Activated CD8-positive, alpha-beta T cell treated with anti-CD3 and anti-CD28 coated beads, Interleukin-2, amount 10 ng/mL, durations not matched to agents 7 days and 5 days (primary cell): ENCODE results near the gene IFNLR1. TPM values are rescaled to one million over a fixed set of nuclear protein-coding genes. Genes with fewer than 3 reads are reported as not detected.

Experiments used
- ATAC-seq: fragments of 150-1000 bp; cut with Tn5 transposase; one replicate; pipeline ENCODE4 v1.10.0; 2021; ENCODE audit warnings: moderate library complexity
- CTCF ChIA-PET: fragments of 350-600 bp; sonication (Branson Sonifier 250); formaldehyde crosslinking; loops from one replicate; lab custom pipeline; 2021; ENCODE audit warnings: antibody characterized with exemption; lab: Charles Lee
- POLR2A ChIA-PET: fragments of 350-600 bp; sonication (Branson Sonifier 250); formaldehyde crosslinking; loops from one replicate; lab custom pipeline; 2021; ENCODE audit warnings: antibody characterized with exemption; lab: Charles Lee
- DNase-seq: peaks from one replicate; pipeline ENCODE4 v3.0.0-alpha.2; 2020
- H3K27ac Mint-ChIP-seq: one replicate; pipeline ENCODE4 v1.8.0; 2021; ENCODE audit warnings: mild to moderate bottlenecking, mixed read lengths
- H3K27me3 Mint-ChIP-seq: one replicate; pipeline ENCODE4 v1.8.0; 2021; ENCODE audit warnings: low read depth, mixed read lengths
- H3K36me3 Mint-ChIP-seq: one replicate; pipeline ENCODE4 v1.8.0; 2021; ENCODE audit warnings: low read depth, mixed read lengths
- H3K4me1 Mint-ChIP-seq: one replicate; pipeline ENCODE4 v1.8.0; 2021; ENCODE audit warnings: low read depth, mixed read lengths
- H3K4me3 Mint-ChIP-seq: one replicate; pipeline ENCODE4 v1.8.0; 2021; ENCODE audit warnings: mild to moderate bottlenecking, mixed read lengths
- H3K9me3 Mint-ChIP-seq: one replicate; pipeline ENCODE4 v1.8.0; 2022; ENCODE audit warnings: mixed read lengths; ENCODE audit not compliant: insufficient read depth
- total RNA-seq, 2 experiments: library from RNA; stranded (reverse); gene quantifications; one replicate each; pipeline ENCODE4 v1.2.3, GENCODE V29; 2021

IFNLR1 gene
- total RNA-seq, 2 experiments from 2014 or later = 2.6 to 4.0 TPM

GRCh38 chr1:24127801-24128363 lies 59.2 kb downstream of the IFNLR1 start:
- ChIA-PET POLR2A (interaction anchor here (0.6 kb wide), 1 partner anchor 22 kb away, joined by 3 read pairs; no protein-coding TSS in a partner anchor), CTCF (no interaction called here)
- DNase-seq (no peak), ATAC-seq (no peak)
- H3K9me3 Mint-ChIP-seq = no peaks in the 10 kb centered on the region
- no peaks in the 10 kb centered on the region for H3K36me3 Mint-ChIP-seq
- H3K4me1 Mint-ChIP-seq = no peaks in the 10 kb centered on the region
- H3K27ac Mint-ChIP-seq = no peak overlapping the region
- H3K27me3 Mint-ChIP-seq = peaks cover 12% of the 10 kb centered on the region
- H3K4me3 Mint-ChIP-seq = no peak overlapping the region

DNA sequence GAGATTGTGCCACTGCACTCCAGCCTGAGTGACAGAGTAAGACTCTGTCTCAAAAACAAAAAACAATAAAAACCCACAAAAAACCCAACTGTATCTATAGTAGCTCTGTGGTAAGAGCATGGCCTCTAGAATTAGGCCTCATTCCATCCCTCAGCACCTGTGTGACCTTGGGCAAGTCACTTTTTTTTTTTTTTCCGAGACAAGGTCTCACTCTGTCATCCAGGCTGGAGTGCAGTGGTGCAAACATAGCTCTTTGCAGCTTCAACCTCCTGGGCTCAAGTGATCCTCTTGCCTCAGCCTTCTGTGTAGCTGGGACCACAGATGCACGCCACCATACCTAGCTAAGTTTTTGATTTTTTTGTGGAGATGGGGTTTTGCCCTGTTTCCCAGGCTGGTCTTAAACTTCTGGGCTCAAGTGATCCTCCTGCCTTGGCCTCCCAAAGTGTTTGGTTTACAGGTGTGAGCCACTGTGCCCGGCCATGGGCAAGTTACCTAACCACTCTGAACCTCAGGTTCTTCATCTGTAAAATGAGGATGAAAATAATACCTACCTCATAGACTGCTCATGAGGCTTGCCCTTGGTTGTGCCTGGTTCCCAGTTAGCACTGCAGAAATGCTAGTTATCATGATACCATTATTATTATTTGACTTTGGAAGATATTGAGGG lies 59.8 kb downstream of the IFNLR1 start:
- H3K36me3 Mint-ChIP-seq = no peaks in the 10 kb centered on the region
- no peak overlapping the region for H3K27ac Mint-ChIP-seq
- peaks cover 9% of the 10 kb centered on the region for H3K27me3 Mint-ChIP-seq
- H3K4me1 Mint-ChIP-seq = no peaks in the 10 kb centered on the region
- DNase-seq (no peak), ATAC-seq (no peak)
- H3K9me3 Mint-ChIP-seq = no peaks in the 10 kb centered on the region
- H3K4me3 Mint-ChIP-seq = no peak overlapping the region
- ChIA-PET CTCF (interaction anchor here (1.5 kb wide), 1 partner anchor 56 kb away, joined by 7 read pairs; no protein-coding TSS in a partner anchor), POLR2A (interaction anchor here (0.6 kb wide), 1 partner anchor 22 kb away, joined by 3 read pairs; no protein-coding TSS in a partner anchor)

- ATAC-seq = no peak
- no peak overlapping the region for H3K27ac Mint-ChIP-seq
- no peak for DNase-seq
- no peak overlapping the region for H3K4me3 Mint-ChIP-seq
- no peaks in the 10 kb centered on the region for H3K36me3 Mint-ChIP-seq
- POLR2A ChIA-PET = no interaction called here
- H3K4me1 Mint-ChIP-seq = no peaks in the 10 kb centered on the region
- no peaks in the 10 kb centered on the region for H3K9me3 Mint-ChIP-seq
- CTCF ChIA-PET = interaction anchor here (1.5 to 2.0 kb wide), 2 partner anchors 24 to 56 kb away, joined by 7 to 12 read pairs; no protein-coding TSS in a partner anchor
- peaks cover 9% of the 10 kb centered on the region for H3K27me3 Mint-ChIP-seq
Observed at GRCh38 chr1:24126672-24127023, 60.4 kb downstream of the IFNLR1 start.

DNA sequence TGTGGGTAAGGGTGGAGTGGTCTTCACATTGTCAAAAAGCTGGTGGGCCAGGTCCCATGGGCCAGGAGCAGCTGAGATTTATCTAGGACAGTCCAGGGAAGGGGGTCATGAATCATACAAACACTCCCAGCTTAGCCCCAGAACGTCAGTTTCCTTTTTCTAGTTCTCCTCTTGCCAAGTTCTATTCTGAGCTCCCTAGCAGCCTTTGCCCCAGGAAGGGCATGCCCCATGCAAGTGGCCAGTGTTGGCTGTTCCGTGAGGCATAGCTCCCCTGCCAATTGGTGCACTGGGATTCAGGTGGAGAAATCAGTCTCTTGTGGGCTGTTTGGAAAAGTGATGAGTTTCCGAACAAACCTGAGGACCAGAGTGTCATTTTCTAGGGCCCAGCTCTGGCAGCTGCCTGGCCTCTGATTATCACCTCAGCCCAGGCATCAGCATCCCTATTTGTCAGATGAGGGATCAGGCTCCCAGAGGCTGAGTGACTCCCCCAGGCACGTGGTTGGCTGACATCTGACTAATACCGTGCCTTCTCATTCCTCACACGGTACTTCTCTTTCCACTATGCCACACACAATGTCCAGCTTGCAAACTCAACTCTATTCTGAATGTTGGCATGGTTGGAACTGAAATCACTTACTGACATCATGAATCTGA lies 60.9 kb downstream of the IFNLR1 start:
- POLR2A ChIA-PET = interaction anchor here (0.7 kb wide), 1 partner anchor 9 kb away, joined by 5 read pairs; no protein-coding TSS in a partner anchor
- Mint-ChIP-seq H3K4me3 (no peak overlapping the region), H3K36me3 (no peaks in the 10 kb centered on the region), H3K27me3 (peaks cover 7% of the 10 kb centered on the region), H3K4me1 (no peaks in the 10 kb centered on the region), H3K9me3 (no peaks in the 10 kb centered on the region), H3K27ac (no peak overlapping the region)
- CTCF ChIA-PET = interaction anchor here (1.0 to 2.0 kb wide), 3 partner anchors 24 to 265 kb away, joined by 3 to 12 read pairs (median 7); no protein-coding TSS in a partner anchor
- DNase-seq = no peak
- ATAC-seq = no peak

GRCh38 chr1:24125456-24125855 lies 61.6 kb downstream of the IFNLR1 start:
- Mint-ChIP-seq H3K4me1 (no peaks in the 10 kb centered on the region), H3K4me3 (no peak overlapping the region), H3K27me3 (peaks cover 7% of the 10 kb centered on the region), H3K27ac (no peak overlapping the region), H3K9me3 (no peaks in the 10 kb centered on the region), H3K36me3 (no peaks in the 10 kb centered on the region)
- ATAC-seq = no peak
- POLR2A ChIA-PET = interaction anchor here (0.7 kb wide), 1 partner anchor 8 kb away, joined by 5 read pairs; no protein-coding TSS in a partner anchor
- no peak for DNase-seq
- CTCF ChIA-PET = interaction anchor here (1.0 to 2.0 kb wide), 3 partner anchors 25 to 266 kb away, joined by 3 to 12 read pairs (median 7); no protein-coding TSS in a partner anchor

- no peak overlapping the region for H3K4me3 Mint-ChIP-seq
- H3K4me1 Mint-ChIP-seq = no peaks in the 10 kb centered on the region
- peaks cover 7% of the 10 kb centered on the region for H3K27me3 Mint-ChIP-seq
- DNase-seq (no peak), ATAC-seq (no peak)
- no peak overlapping the region for H3K27ac Mint-ChIP-seq
- no peaks in the 10 kb centered on the region for H3K36me3 Mint-ChIP-seq
- ChIA-PET POLR2A (no interaction called here), CTCF (interaction anchor here (2.0 kb wide), 1 partner anchor 25 kb away, joined by 12 read pairs; no protein-coding TSS in a partner anchor)
- no peaks in the 10 kb centered on the region for H3K9me3 Mint-ChIP-seq
Observed at GRCh38 chr1:24124980-24125379, 62.1 kb downstream of the IFNLR1 start.

GRCh38 chr1:24123611-24124010 lies 63.5 kb downstream of the IFNLR1 start:
- Mint-ChIP-seq H3K36me3 (no peaks in the 10 kb centered on the region), H3K4me3 (no peak overlapping the region), H3K9me3 (no peaks in the 10 kb centered on the region), H3K4me1 (no peaks in the 10 kb centered on the region), H3K27me3 (peaks cover 4% of the 10 kb centered on the region), H3K27ac (no peak overlapping the region)
- ChIA-PET CTCF (no interaction called here), POLR2A (no interaction called here)
- DNase-seq = no peak
- ATAC-seq = no peak

- no peaks in the 10 kb centered on the region for H3K36me3 Mint-ChIP-seq
Observed at GRCh38 chr1:24122776-24123175, 64.3 kb downstream of the IFNLR1 start.

GRCh38 chr1:24121406-24121805 lies 65.7 kb downstream of the IFNLR1 start:
- ATAC-seq (no peak), DNase-seq (no peak)
- peaks cover 10% of the 10 kb centered on the region for H3K27me3 Mint-ChIP-seq
- H3K27ac Mint-ChIP-seq = no peak overlapping the region
- ChIA-PET POLR2A (interaction anchor here (0.8 kb wide), 1 partner anchor 18 kb away, joined by 3 read pairs; no protein-coding TSS in a partner anchor), CTCF (interaction anchor here (1.6 kb wide), 1 partner anchor 29 kb away, joined by 5 read pairs; no protein-coding TSS in a partner anchor)
- no peak overlapping the region for H3K4me3 Mint-ChIP-seq
- H3K9me3 Mint-ChIP-seq = no peaks in the 10 kb centered on the region
- no peaks in the 10 kb centered on the region for H3K4me1 Mint-ChIP-seq
- H3K36me3 Mint-ChIP-seq = no peaks in the 10 kb centered on the region

More at GRCh38 chr1:24122776-24123175, 64.3 kb downstream of the IFNLR1 start:
- DNase-seq (no peak), ATAC-seq (no peak)
- ChIA-PET POLR2A (no interaction called here), CTCF (no interaction called here)
- Mint-ChIP-seq H3K27ac (no peak overlapping the region), H3K4me3 (no peak overlapping the region), H3K9me3 (no peaks in the 10 kb centered on the region), H3K4me1 (no peaks in the 10 kb centered on the region), H3K27me3 (peaks cover 5% of the 10 kb centered on the region)

DNA sequence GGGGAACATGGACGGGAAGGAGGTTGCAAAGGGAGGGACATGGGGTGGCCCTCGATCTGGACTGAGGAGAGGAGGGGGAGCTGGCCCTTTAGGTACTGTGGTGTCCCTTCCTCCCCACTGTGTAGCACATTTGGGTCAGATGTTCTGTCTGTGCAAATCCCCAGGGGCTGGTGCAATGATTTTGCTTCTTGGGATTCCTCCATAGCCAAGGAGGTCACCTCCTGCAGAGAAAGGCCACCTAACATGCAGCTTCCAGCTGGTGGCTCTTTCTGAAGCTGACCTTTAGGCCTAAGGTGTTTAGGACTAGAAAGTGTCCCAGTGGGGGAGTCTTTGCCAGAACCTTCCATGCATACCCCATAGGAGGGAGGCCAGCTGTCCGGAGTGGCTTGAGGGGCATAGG lies 66.1 kb downstream of the IFNLR1 start:
- DNase-seq (no peak), ATAC-seq (no peak)
- ChIA-PET POLR2A (interaction anchor here (0.8 kb wide), 1 partner anchor 17 kb away, joined by 3 read pairs; no protein-coding TSS in a partner anchor), CTCF (interaction anchor here (1.6 kb wide), 1 partner anchor 29 kb away, joined by 5 read pairs; no protein-coding TSS in a partner anchor)
- Mint-ChIP-seq H3K4me1 (no peaks in the 10 kb centered on the region), H3K27ac (no peak overlapping the region), H3K36me3 (no peaks in the 10 kb centered on the region), H3K9me3 (no peaks in the 10 kb centered on the region), H3K27me3 (peaks cover 10% of the 10 kb centered on the region), H3K4me3 (no peak overlapping the region)

DNA sequence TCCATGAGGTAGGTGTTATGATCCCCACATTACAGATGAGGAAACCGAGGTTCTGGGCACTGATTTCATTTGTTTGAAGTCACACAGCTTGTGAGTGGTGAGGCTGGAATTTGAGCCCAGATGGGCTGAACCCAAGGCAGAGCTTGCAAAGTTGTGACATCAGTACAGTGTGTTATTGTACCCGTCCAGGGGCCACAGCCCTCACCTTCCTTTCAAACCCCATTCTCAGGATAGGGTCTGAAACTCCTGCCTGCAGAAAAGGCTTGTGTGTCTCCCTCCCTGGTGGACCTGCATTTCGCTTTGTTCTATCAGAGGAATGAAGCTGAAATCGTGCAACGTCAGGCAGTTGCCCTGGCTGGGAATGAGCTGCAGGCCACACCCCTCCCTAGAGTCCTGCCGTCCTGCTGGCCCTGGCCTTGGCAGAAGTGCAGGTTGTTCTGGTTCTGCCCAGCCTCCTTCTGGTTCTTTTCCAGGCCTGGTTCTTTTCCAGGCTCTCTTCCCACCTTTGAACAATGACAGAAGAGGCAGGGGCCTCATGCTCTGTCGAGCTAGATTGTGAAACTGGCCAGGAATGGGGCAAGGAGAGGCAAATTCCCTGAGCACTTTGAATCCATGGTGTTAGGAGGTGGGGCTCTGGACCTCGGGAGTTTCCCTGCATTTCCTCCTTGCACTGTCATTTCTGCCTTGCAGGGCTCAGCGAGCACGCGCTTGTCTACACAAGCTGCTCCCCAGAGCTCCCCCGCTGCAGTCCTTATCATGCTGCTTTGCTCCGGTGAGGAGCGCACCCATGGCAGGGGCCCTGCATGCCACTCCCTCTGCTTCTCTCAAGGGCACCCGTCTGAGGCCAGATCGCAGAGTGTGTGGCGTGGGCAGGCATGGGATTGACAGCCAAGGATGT lies 67.0 kb downstream of the IFNLR1 start:
- Mint-ChIP-seq H3K4me3 (no peak overlapping the region), H3K9me3 (no peaks in the 10 kb centered on the region), H3K36me3 (no peaks in the 10 kb centered on the region), H3K27me3 (peaks cover 12% of the 10 kb centered on the region), H3K4me1 (no peaks in the 10 kb centered on the region), H3K27ac (no peak overlapping the region)
- no peak for ATAC-seq
- ChIA-PET CTCF (interaction anchor here (0.8 to 1.6 kb wide), 2 partner anchors 30 to 49 kb away, joined by 3 to 5 read pairs (median 3); no protein-coding TSS in a partner anchor), POLR2A (no interaction called here)
- no peak for DNase-seq
